CD4-positive, alpha-beta T cell (primary cell): ENCODE results near the gene HSD3B2. TPM values are rescaled to one million over a fixed set of nuclear protein-coding genes. Genes with fewer than 3 reads are reported as not detected.

Experiments used
- ATAC-seq: fragments of 200-7000 bp; cut with Tn5 transposase; one replicate; pipeline ENCODE4 v1.10.0; 2022; ENCODE audit warnings: mild to moderate bottlenecking; ENCODE audit not compliant: poor library complexity
- CTCF ChIA-PET: fragments of 350-600 bp; sonication (Branson Sonifier 250); formaldehyde crosslinking; loops from one replicate; lab custom pipeline; 2021; ENCODE audit warnings: antibody characterized with exemption, inconsistent platforms; lab: Charles Lee
- POLR2A ChIA-PET: fragments of 350-600 bp; sonication (Branson Sonifier 250); formaldehyde crosslinking; loops from one replicate; lab custom pipeline; 2021; ENCODE audit warnings: antibody characterized with exemption, inconsistent platforms; lab: Charles Lee
- DNase-seq, 14 experiments: peaks; one replicate each; pipeline ENCODE4 v3.0.0-alpha.2; 2013 to 2020; ENCODE audit warnings: mixed read lengths in 2 of 14
- H3K27ac ChIP-seq, 2 donors: one replicate each; pipeline versions ENCODE4 v1.5.1 to v1.7.0; 2013; ENCODE audit warnings: low read length in 2 of 2, low read depth in 1 of 2, mild to moderate bottlenecking in 1 of 2
- H3K27me3 ChIP-seq, 2 experiments: 1 replicate in 1 of 2; 2 replicates in 1 of 2; pipeline versions ENCODE4 v1.6.1 to v1.7.0; 2013; ENCODE audit warnings: low read length in 2 of 2, control low read depth in 1 of 2, mild to moderate bottlenecking in 1 of 2, moderate library complexity in 1 of 2; ENCODE audit not compliant: insufficient read depth in 2 of 2, control insufficient read depth in 1 of 2
- H3K36me3 ChIP-seq: one replicate; pipeline ENCODE4 v1.6.1; 2013; ENCODE audit warnings: low read length, control low read depth; ENCODE audit not compliant: insufficient read depth
- H3K4me1 ChIP-seq: one replicate; pipeline ENCODE4 v1.6.1; 2013; ENCODE audit warnings: low read length, control low read depth; ENCODE audit not compliant: insufficient read depth
- H3K4me3 ChIP-seq: one replicate; pipeline ENCODE4 v1.5.1; 2013; ENCODE audit warnings: mild to moderate bottlenecking, low read length, moderate library complexity
- H3K9me3 ChIP-seq, 2 experiments: 1 replicate in 1 of 2; 2 replicates in 1 of 2; pipeline versions ENCODE4 v1.6.1 to v1.7.0; 2013; ENCODE audit warnings: low read length in 2 of 2, mild to moderate bottlenecking in 2 of 2, control low read depth in 1 of 2, moderate library complexity in 1 of 2; ENCODE audit not compliant: control insufficient read depth in 1 of 2, insufficient read depth in 1 of 2
- H3K27ac Mint-ChIP-seq: one replicate; pipeline ENCODE4 v1.8.0; 2020; ENCODE audit warnings: mixed read lengths
- H3K27me3 Mint-ChIP-seq: one replicate; pipeline ENCODE4 v1.8.0; 2021; ENCODE audit warnings: mixed read lengths
- H3K36me3 Mint-ChIP-seq: one replicate; pipeline ENCODE4 v1.8.0; 2021; ENCODE audit warnings: low read depth, mixed read lengths
- H3K4me1 Mint-ChIP-seq: one replicate; pipeline ENCODE4 v1.8.0; 2021; ENCODE audit warnings: low read depth, mixed read lengths
- H3K4me3 Mint-ChIP-seq: one replicate; pipeline ENCODE4 v1.8.0; 2020; ENCODE audit warnings: mild to moderate bottlenecking, mixed read lengths
- H3K9me3 Mint-ChIP-seq: one replicate; pipeline ENCODE4 v1.8.0; 2020; ENCODE audit warnings: mixed read lengths
- intact Hi-C, 2 experiments: fragments of 100-400 bp; cut with DNase I in 1 of 2; cut with micrococcal nuclease in 1 of 2; formaldehyde crosslinking; loops; one replicate each; pipeline versions ENCODE4 v1.15.1 to v1.9.0; 2023 to 2025; cut with DNase I, micrococcal nuclease
- total RNA-seq, 174 experiments: library from RNA in 2 of 174; stranded (reverse) in 2 of 174; gene quantifications; one replicate each; pipeline ENCODE4 v1.2.3 and lab custom pipeline; 2021 to 2026
- TF ChIP-seq, protein P1 (sequence below): fragments of 200-600 bp; IDR thresholded peaks from one replicate; pipeline ENCODE4 v1.8.0; 2022; ENCODE audit warnings: antibody characterized with exemption, mild to moderate bottlenecking

Gene HSD3B2
- total RNA-seq, 2 experiments from 2014 or later, result not detected

DNA sequence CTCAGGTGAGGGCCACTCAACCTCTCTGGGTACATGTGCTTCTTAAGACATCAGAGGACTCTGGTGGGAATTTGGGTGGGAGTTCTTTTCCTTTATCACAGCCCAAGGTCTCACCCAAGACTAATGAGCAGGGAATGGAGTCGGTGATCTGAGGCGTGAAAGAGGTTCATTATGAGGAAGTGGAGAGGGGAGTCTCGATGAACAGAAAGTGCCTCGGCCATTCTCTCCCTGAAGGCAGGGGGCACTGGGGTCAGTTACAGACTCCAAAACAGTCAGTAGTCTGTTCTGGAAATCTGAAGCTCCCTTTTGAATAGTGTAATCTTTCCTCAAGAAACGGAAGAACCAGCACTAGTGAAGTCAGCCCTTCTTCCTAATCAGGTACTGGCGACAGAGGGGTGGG, 36.2 kb downstream of the HSD3B2 start:
- POLR2A ChIA-PET, result no interaction called here

DNA sequence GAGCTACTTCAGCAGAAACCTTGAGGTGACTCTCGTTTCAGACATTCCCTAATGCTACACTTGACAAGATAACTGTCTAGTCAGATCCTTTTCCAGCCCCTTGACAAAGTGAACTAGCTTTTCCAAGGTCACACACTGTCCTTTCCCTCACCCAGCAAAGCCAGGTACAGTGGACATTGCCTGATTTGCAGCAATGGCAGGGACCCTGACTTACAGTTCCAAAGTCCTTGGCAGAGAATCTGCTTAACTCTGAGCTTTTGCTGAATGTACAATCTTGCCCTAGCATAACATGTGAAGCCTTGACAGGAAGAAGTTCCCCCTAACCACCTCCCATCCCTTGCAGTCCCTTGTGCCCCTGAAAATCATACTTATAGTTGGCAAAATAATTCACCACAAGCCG, 37.1 kb downstream of the HSD3B2 start:
- H3K27ac ChIP-seq, result no peak overlapping the region
- H3K4me3 ChIP-seq, result no peak overlapping the region
- DNase-seq, result no peak
- ATAC-seq, result no peak
- Mint-ChIP-seq H3K9me3 (no peaks in the 10 kb centered on the region), H3K36me3 (no peaks in the 10 kb centered on the region), H3K4me3 (no peak overlapping the region), H3K27me3 (no peaks in the 10 kb centered on the region), H3K4me1 (no peaks in the 10 kb centered on the region), H3K27ac (no peak overlapping the region)
- ChIA-PET POLR2A (no interaction called here), CTCF (no interaction called here)
- no peaks in the 10 kb centered on the region for H3K36me3 ChIP-seq
- TF ChIP-seq, protein P1, sequence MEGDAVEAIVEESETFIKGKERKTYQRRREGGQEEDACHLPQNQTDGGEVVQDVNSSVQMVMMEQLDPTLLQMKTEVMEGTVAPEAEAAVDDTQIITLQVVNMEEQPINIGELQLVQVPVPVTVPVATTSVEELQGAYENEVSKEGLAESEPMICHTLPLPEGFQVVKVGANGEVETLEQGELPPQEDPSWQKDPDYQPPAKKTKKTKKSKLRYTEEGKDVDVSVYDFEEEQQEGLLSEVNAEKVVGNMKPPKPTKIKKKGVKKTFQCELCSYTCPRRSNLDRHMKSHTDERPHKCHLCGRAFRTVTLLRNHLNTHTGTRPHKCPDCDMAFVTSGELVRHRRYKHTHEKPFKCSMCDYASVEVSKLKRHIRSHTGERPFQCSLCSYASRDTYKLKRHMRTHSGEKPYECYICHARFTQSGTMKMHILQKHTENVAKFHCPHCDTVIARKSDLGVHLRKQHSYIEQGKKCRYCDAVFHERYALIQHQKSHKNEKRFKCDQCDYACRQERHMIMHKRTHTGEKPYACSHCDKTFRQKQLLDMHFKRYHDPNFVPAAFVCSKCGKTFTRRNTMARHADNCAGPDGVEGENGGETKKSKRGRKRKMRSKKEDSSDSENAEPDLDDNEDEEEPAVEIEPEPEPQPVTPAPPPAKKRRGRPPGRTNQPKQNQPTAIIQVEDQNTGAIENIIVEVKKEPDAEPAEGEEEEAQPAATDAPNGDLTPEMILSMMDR, result no peak
- H3K27me3 ChIP-seq, result no peaks in the 10 kb centered on the region
- H3K9me3 ChIP-seq, result no peaks in the 10 kb centered on the region
- intact Hi-C loops, result no loop called here
- H3K4me1 ChIP-seq, result no peaks in the 10 kb centered on the region

More for the DNA sequence above, 36.2 kb downstream of the HSD3B2 start:
- H3K4me3 Mint-ChIP-seq, result no peak overlapping the region
- H3K4me1 ChIP-seq, result no peaks in the 10 kb centered on the region
- no peak overlapping the region for H3K27ac Mint-ChIP-seq
- H3K36me3 ChIP-seq, result no peaks in the 10 kb centered on the region
- H3K9me3 Mint-ChIP-seq, result no peaks in the 10 kb centered on the region
- no peaks in the 10 kb centered on the region for H3K4me1 Mint-ChIP-seq
- ATAC-seq (no peak), DNase-seq (no peak)
- intact Hi-C loops, result no loop called here
- H3K9me3 ChIP-seq, result no peaks in the 10 kb centered on the region
- H3K27me3 Mint-ChIP-seq, result no peaks in the 10 kb centered on the region
- H3K27me3 ChIP-seq, result no peaks in the 10 kb centered on the region
- H3K4me3 ChIP-seq, result no peak overlapping the region
- no peak overlapping the region for H3K27ac ChIP-seq
- TF ChIP-seq, protein P1, result no peak
- no peaks in the 10 kb centered on the region for H3K36me3 Mint-ChIP-seq
- CTCF ChIA-PET, result no interaction called here

DNA sequence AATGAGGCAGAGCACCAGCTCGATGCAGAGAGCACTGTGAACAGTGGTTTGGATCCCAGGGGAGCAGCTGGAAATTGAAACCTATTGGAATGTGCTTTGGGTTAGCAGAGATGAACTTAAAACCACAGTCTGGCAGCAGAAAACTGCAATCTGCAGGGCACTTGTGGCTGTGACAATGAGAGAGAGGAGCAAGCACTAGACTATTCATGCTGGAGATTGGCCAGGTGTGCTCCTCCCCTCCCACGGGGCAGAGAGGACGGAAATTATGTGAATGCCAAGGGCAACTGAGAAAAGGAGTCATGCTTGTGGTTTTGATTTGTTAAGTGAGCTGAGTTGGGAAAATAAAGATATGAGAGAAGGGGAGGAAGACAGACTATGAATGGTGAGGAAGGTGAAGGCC, 38.1 kb downstream of the HSD3B2 start:
- Mint-ChIP-seq H3K27me3 (no peaks in the 10 kb centered on the region), H3K4me3 (no peak overlapping the region), H3K4me1 (no peaks in the 10 kb centered on the region), H3K27ac (no peak overlapping the region), H3K36me3 (no peaks in the 10 kb centered on the region), H3K9me3 (no peaks in the 10 kb centered on the region)
- TF ChIP-seq, protein P1, result no peak
- no peak for DNase-seq
- POLR2A ChIA-PET, result no interaction called here
- no peaks in the 10 kb centered on the region for H3K9me3 ChIP-seq
- no peaks in the 10 kb centered on the region for H3K27me3 ChIP-seq
- no peak overlapping the region for H3K27ac ChIP-seq
- H3K4me1 ChIP-seq, result no peaks in the 10 kb centered on the region
- no peaks in the 10 kb centered on the region for H3K36me3 ChIP-seq
- H3K4me3 ChIP-seq, result no peak overlapping the region
- ATAC-seq, result no peak
- CTCF ChIA-PET, result no interaction called here
- intact Hi-C loops, result no loop called here
